Peyer's patch (tissue), 4 donors: ENCODE data around the gene ZNF248. TPM values are rescaled to one million over a fixed set of nuclear protein-coding genes. Genes with fewer than 3 reads are reported as not detected.

Experiments
- DNase-seq, 3 donors: peaks; one replicate each; pipeline ENCODE4 v3.0.0-alpha.2; 2017 to 2019
- H3K27ac ChIP-seq, 4 donors: fragments of 200-600 bp; sonication (generic); one replicate each; pipeline ENCODE4 v1.5.1; 2016 to 2019
- H3K27me3 ChIP-seq, 2 donors: fragments of 200-600 bp; sonication (generic); one replicate each; pipeline ENCODE4 v1.5.1; 2019
- H3K36me3 ChIP-seq, 3 donors: fragments of 200-600 bp; sonication (generic); one replicate each; pipeline ENCODE4 v1.5.1; 2016 to 2019
- H3K4me1 ChIP-seq, 4 donors: fragments of 200-600 bp; sonication (generic); one replicate each; pipeline ENCODE4 v1.5.1; 2016 to 2019
- H3K4me3 ChIP-seq, 4 donors: fragments of 200-600 bp; sonication (generic); 1 replicate in 3 of 4; 2 replicates in 1 of 4; pipeline ENCODE4 v1.5.1; 2016 to 2019; ENCODE audit warnings: mild to moderate bottlenecking in 1 of 4
- H3K9me3 ChIP-seq, 4 donors: fragments of 200-600 bp; sonication (generic); one replicate each; pipeline ENCODE4 v1.5.1; 2016 to 2019; ENCODE audit warnings: mild to moderate bottlenecking in 1 of 4
- POLR2A ChIP-seq, 2 donors: fragments of 450-650 bp; IDR thresholded peaks; one replicate each; pipeline ENCODE4 v1.5.1; 2017; ENCODE audit warnings: antibody characterized with exemption in 2 of 2, mild to moderate bottlenecking in 2 of 2, moderate library complexity in 2 of 2
- total RNA-seq, 4 donors: library from RNA; depleted of rRNA; stranded (reverse); fragments of >200 nt; gene quantifications; one replicate each; pipeline ENCODE4 v1.1.0, GENCODE V29; 2016
- TF ChIP-seq, protein P1 (sequence below), 6 experiments: fragments of 450-650 bp in 4 of 6; fragments of 200-600 bp in 2 of 6; sonication (generic) in 1 of 6; IDR thresholded peaks; one replicate each; pipeline ENCODE4 v1.5.1; 2017 to 2019; ENCODE audit warnings: antibody characterized with exemption in 6 of 6, mild to moderate bottlenecking in 3 of 6, moderate library complexity in 1 of 6

Gene ZNF248
- total RNA-seq, 4 donors from 2014 or later = 11.6 to 31.4 (median 13.9) TPM

DNA sequence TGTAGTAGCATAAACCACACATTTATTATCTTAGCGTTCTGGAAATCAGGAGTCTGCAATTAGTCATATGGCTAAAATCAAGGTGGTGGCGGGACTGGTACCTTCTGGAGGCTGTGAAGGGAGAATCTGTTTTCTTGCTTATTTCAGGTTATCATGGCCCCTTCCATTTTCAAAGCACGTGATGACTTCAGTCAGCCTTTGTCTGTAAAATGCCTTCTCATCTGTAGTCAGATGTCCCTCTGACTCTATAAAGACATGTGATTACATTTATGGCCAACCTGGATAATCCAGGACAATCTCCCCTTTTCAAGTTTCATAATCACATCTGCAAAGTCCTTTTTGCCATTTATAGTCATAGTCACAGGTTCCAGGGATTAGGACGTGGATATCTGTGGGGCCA is 15.5 kb upstream of the ZNF248 start:
- TF ChIP-seq, protein P1, sequence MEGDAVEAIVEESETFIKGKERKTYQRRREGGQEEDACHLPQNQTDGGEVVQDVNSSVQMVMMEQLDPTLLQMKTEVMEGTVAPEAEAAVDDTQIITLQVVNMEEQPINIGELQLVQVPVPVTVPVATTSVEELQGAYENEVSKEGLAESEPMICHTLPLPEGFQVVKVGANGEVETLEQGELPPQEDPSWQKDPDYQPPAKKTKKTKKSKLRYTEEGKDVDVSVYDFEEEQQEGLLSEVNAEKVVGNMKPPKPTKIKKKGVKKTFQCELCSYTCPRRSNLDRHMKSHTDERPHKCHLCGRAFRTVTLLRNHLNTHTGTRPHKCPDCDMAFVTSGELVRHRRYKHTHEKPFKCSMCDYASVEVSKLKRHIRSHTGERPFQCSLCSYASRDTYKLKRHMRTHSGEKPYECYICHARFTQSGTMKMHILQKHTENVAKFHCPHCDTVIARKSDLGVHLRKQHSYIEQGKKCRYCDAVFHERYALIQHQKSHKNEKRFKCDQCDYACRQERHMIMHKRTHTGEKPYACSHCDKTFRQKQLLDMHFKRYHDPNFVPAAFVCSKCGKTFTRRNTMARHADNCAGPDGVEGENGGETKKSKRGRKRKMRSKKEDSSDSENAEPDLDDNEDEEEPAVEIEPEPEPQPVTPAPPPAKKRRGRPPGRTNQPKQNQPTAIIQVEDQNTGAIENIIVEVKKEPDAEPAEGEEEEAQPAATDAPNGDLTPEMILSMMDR (IDR thresholded peaks at IDR 0.05) = no peak
- TF ChIP-seq POLR2A (IDR thresholded peaks at IDR 0.05) = no peak
- no peak overlapping the region for H3K4me3 ChIP-seq
- no peak for DNase-seq
- H3K27ac ChIP-seq = no peak overlapping the region
- no peaks in the 10 kb centered on the region for H3K36me3 ChIP-seq
- H3K9me3 ChIP-seq = no peaks in the 10 kb centered on the region
- no peaks in the 10 kb centered on the region for H3K4me1 ChIP-seq
- H3K27me3 ChIP-seq = no peaks in the 10 kb centered on the region

- H3K27me3 ChIP-seq = no peaks in the 10 kb centered on the region
- H3K4me1 ChIP-seq = no peaks in the 10 kb centered on the region
- H3K9me3 ChIP-seq = no peaks in the 10 kb centered on the region
- no peaks in the 10 kb centered on the region for H3K36me3 ChIP-seq
- no peak for TF ChIP-seq POLR2A (IDR thresholded peaks at IDR 0.05)
- TF ChIP-seq, protein P1 (IDR thresholded peaks at IDR 0.05) = no peak
- no peak for DNase-seq
- H3K27ac ChIP-seq = no peak overlapping the region
- H3K4me3 ChIP-seq = no peak overlapping the region
Measured at GRCh38 chr10:37872283-37872682, 14.9 kb upstream of the ZNF248 start.

- no peak for DNase-seq
- Histone ChIP-seq H3K36me3 (no peaks in the 10 kb centered on the region), H3K9me3 (no peaks in the 10 kb centered on the region), H3K4me3 (no peak overlapping the region), H3K4me1 (no peaks in the 10 kb centered on the region), H3K27ac (no peak overlapping the region), H3K27me3 (no peaks in the 10 kb centered on the region)
- no peak for TF ChIP-seq POLR2A (IDR thresholded peaks at IDR 0.05)
- TF ChIP-seq, protein P1 (IDR thresholded peaks at IDR 0.05) = no peak
Measured at GRCh38 chr10:37871568-37872251, 14.3 kb upstream of the ZNF248 start.

GRCh38 chr10:37871143-37871542 is 13.7 kb upstream of the ZNF248 start:
- no peaks in the 10 kb centered on the region for H3K27me3 ChIP-seq
- no peaks in the 10 kb centered on the region for H3K9me3 ChIP-seq
- TF ChIP-seq, protein P1 (IDR thresholded peaks at IDR 0.05) = no peak

GRCh38 chr10:37868796-37869195 is 11.4 kb upstream of the ZNF248 start:
- Histone ChIP-seq H3K4me3 (no peak overlapping the region), H3K9me3 (no peaks in the 10 kb centered on the region), H3K27ac (no peak overlapping the region), H3K27me3 (no peaks in the 10 kb centered on the region), H3K4me1 (no peaks in the 10 kb centered on the region), H3K36me3 (no peaks in the 10 kb centered on the region)
- TF ChIP-seq POLR2A (IDR thresholded peaks at IDR 0.05) = no peak
- TF ChIP-seq, protein P1 (IDR thresholded peaks at IDR 0.05) = no peak
- DNase-seq = no peak

More at GRCh38 chr10:37871143-37871542, 13.7 kb upstream of the ZNF248 start:
- Histone ChIP-seq H3K36me3 (no peaks in the 10 kb centered on the region), H3K4me3 (no peak overlapping the region), H3K4me1 (no peaks in the 10 kb centered on the region), H3K27ac (no peak overlapping the region)
- no peak for DNase-seq
